Measurements from ENCODE around the gene IER5. TPM values are rescaled to one million over a fixed set of nuclear protein-coding genes. Genes with fewer than 3 reads are reported as not detected.

The IER5 gene
- total RNA-seq, 1 experiment from 2014 or later = 18.0 TPM

- no peak overlapping the region for H3K4me3 ChIP-seq (ENCODE audit: insufficient read depth, low read depth, low read length)
- DNase-seq = no peak
- H3K36me3 ChIP-seq (replicated peaks; ENCODE audit: control insufficient read depth, insufficient read depth, low read length) = no peaks in the 10 kb centered on the region
- H3K27me3 ChIP-seq (ENCODE audit: control insufficient read depth, insufficient read depth, low read length) = peaks cover 59% of the 10 kb centered on the region
These were observed 10.9 kb downstream of the IER5 start for GRCh38 chr1:181099152-181100014.

GRCh38 chr1:181100015-181100905, 11.8 kb downstream of the IER5 start:
- no peak overlapping the region for H3K4me3 ChIP-seq (ENCODE audit: insufficient read depth, low read depth, low read length)
- H3K36me3 ChIP-seq (replicated peaks; ENCODE audit: control insufficient read depth, insufficient read depth, low read length) = no peaks in the 10 kb centered on the region
- no peak for DNase-seq
- peaks cover 62% of the 10 kb centered on the region for H3K27me3 ChIP-seq (ENCODE audit: control insufficient read depth, insufficient read depth, low read length)

- Histone ChIP-seq H3K4me3 (ENCODE audit: insufficient read depth, low read depth, low read length) (no peak overlapping the region), H3K27me3 (ENCODE audit: control insufficient read depth, insufficient read depth, low read length) (peaks cover 66% of the 10 kb centered on the region), H3K36me3 (replicated peaks; ENCODE audit: control insufficient read depth, insufficient read depth, low read length) (no peaks in the 10 kb centered on the region)
- no peak for DNase-seq
These were observed 12.4 kb downstream of the IER5 start for GRCh38 chr1:181100934-181101333.

GRCh38 chr1:181101581-181102226, 13.2 kb downstream of the IER5 start:
- no peaks in the 10 kb centered on the region for H3K36me3 ChIP-seq (replicated peaks; ENCODE audit: control insufficient read depth, insufficient read depth, low read length)
- DNase-seq = peak; percentile 66
- peak overlapping the region; percentile 35 for H3K4me3 ChIP-seq (ENCODE audit: insufficient read depth, low read depth, low read length)
- H3K27me3 ChIP-seq (ENCODE audit: control insufficient read depth, insufficient read depth, low read length) = peaks cover 71% of the 10 kb centered on the region

GRCh38 chr1:181102841-181103240, 14.3 kb downstream of the IER5 start:
- DNase-seq = no peak
- H3K4me3 ChIP-seq (ENCODE audit: insufficient read depth, low read depth, low read length) = no peak overlapping the region
- peaks cover 71% of the 10 kb centered on the region for H3K27me3 ChIP-seq (ENCODE audit: control insufficient read depth, insufficient read depth, low read length)
- no peaks in the 10 kb centered on the region for H3K36me3 ChIP-seq (replicated peaks; ENCODE audit: control insufficient read depth, insufficient read depth, low read length)

GRCh38 chr1:181103399-181103798, 14.9 kb downstream of the IER5 start:
- Histone ChIP-seq H3K36me3 (replicated peaks; ENCODE audit: control insufficient read depth, insufficient read depth, low read length) (no peaks in the 10 kb centered on the region), H3K4me3 (ENCODE audit: insufficient read depth, low read depth, low read length) (no peak overlapping the region), H3K27me3 (ENCODE audit: control insufficient read depth, insufficient read depth, low read length) (peaks cover 69% of the 10 kb centered on the region)
- no peak for DNase-seq

- no peak for DNase-seq
- Histone ChIP-seq H3K4me3 (ENCODE audit: insufficient read depth, low read depth, low read length) (peak overlapping the region; percentile 68), H3K36me3 (replicated peaks; ENCODE audit: control insufficient read depth, insufficient read depth, low read length) (no peaks in the 10 kb centered on the region), H3K27me3 (ENCODE audit: control insufficient read depth, insufficient read depth, low read length) (peaks cover 67% of the 10 kb centered on the region)
These were observed 15.7 kb downstream of the IER5 start for GRCh38 chr1:181104042-181104789.

GRCh38 chr1:181104790-181105133, 16.3 kb downstream of the IER5 start:
- no peak for DNase-seq
- Histone ChIP-seq H3K27me3 (ENCODE audit: control insufficient read depth, insufficient read depth, low read length) (peaks cover 63% of the 10 kb centered on the region), H3K4me3 (ENCODE audit: insufficient read depth, low read depth, low read length) (peak overlapping the region; percentile 68), H3K36me3 (replicated peaks; ENCODE audit: control insufficient read depth, insufficient read depth, low read length) (no peaks in the 10 kb centered on the region)

GRCh38 chr1:181105134-181106021, 16.9 kb downstream of the IER5 start:
- DNase-seq = peak; percentile 98
- H3K36me3 ChIP-seq (replicated peaks; ENCODE audit: control insufficient read depth, insufficient read depth, low read length) = no peaks in the 10 kb centered on the region
- peaks cover 61% of the 10 kb centered on the region for H3K27me3 ChIP-seq (ENCODE audit: control insufficient read depth, insufficient read depth, low read length)
- H3K4me3 ChIP-seq (ENCODE audit: insufficient read depth, low read depth, low read length) = peak overlapping the region; percentile 68

- Histone ChIP-seq H3K27me3 (ENCODE audit: control insufficient read depth, insufficient read depth, low read length) (peaks cover 62% of the 10 kb centered on the region), H3K4me3 (ENCODE audit: insufficient read depth, low read depth, low read length) (peak overlapping the region; percentile 51; the same call in 1 of the 2 replicates), H3K36me3 (replicated peaks; ENCODE audit: control insufficient read depth, insufficient read depth, low read length) (no peaks in the 10 kb centered on the region)
- DNase-seq = no peak
These were observed 17.5 kb downstream of the IER5 start for GRCh38 chr1:181106022-181106312.

GRCh38 chr1:181106479-181106878, 18.0 kb downstream of the IER5 start:
- Histone ChIP-seq H3K4me3 (ENCODE audit: insufficient read depth, low read depth, low read length) (no peak overlapping the region), H3K36me3 (replicated peaks; ENCODE audit: control insufficient read depth, insufficient read depth, low read length) (no peaks in the 10 kb centered on the region), H3K27me3 (ENCODE audit: control insufficient read depth, insufficient read depth, low read length) (peaks cover 62% of the 10 kb centered on the region)
- DNase-seq = no peak

GRCh38 chr1:181107711-181108110, 19.2 kb downstream of the IER5 start:
- no peak for DNase-seq
- no peak overlapping the region for H3K4me3 ChIP-seq (ENCODE audit: insufficient read depth, low read depth, low read length)
- peaks cover 57% of the 10 kb centered on the region for H3K27me3 ChIP-seq (ENCODE audit: control insufficient read depth, insufficient read depth, low read length)
- H3K36me3 ChIP-seq (replicated peaks; ENCODE audit: control insufficient read depth, insufficient read depth, low read length) = no peaks in the 10 kb centered on the region

GRCh38 chr1:181108304-181108867, 19.9 kb downstream of the IER5 start:
- Histone ChIP-seq H3K36me3 (replicated peaks; ENCODE audit: control insufficient read depth, insufficient read depth, low read length) (no peaks in the 10 kb centered on the region), H3K4me3 (ENCODE audit: insufficient read depth, low read depth, low read length) (no peak overlapping the region), H3K27me3 (ENCODE audit: control insufficient read depth, insufficient read depth, low read length) (peaks cover 51% of the 10 kb centered on the region)
- no peak for DNase-seq
